SK-N-SH treated with all-trans-retinoic acid at 6 μM for 48 hours (cell line): Measurements from ENCODE around the gene ZNF710.

ENCODE experiments used
- CSDC2 ChIP-seq: fragments of 250-450 bp; sonication (Bioruptor Pico); IDR thresholded peaks from 2 replicates; pipeline ENCODE4 v1.5.0; 2020; ENCODE audit warnings: mild to moderate bottlenecking, moderate library complexity
- GLIS3 ChIP-seq: fragments of 250-450 bp; sonication (Bioruptor Pico); IDR thresholded peaks from 2 replicates; pipeline ENCODE4 v1.5.0; 2020; ENCODE audit warnings: mild to moderate bottlenecking, moderate library complexity
- PPARA ChIP-seq: fragments of 250-450 bp; sonication (Bioruptor Pico); IDR thresholded peaks from 2 replicates; pipeline ENCODE4 v1.5.0; 2020; ENCODE audit warnings: mild to moderate bottlenecking, borderline replicate concordance
- RARB ChIP-seq: fragments of 250-450 bp; sonication (Bioruptor Pico); IDR thresholded peaks from 2 replicates; pipeline ENCODE4 v1.8.0; 2021; ENCODE audit warnings: mild to moderate bottlenecking, moderate library complexity
- SNAI2 ChIP-seq: fragments of 250-450 bp; sonication (Bioruptor Pico); IDR thresholded peaks from 2 replicates; pipeline ENCODE4 v1.5.0; 2020; ENCODE audit warnings: mild to moderate bottlenecking, moderate library complexity
- ZFP30 ChIP-seq: fragments of 450-650 bp; formaldehyde crosslinking; IDR thresholded peaks from 2 replicates; pipeline ENCODE4 v1.5.0; 2022; ENCODE audit warnings: mild to moderate bottlenecking, moderate library complexity
- TF ChIP-seq, protein P1 (sequence below): fragments of 250-450 bp; sonication (Bioruptor Pico); IDR thresholded peaks from 2 replicates; pipeline ENCODE4 v1.8.0; 2020; ENCODE audit warnings: mild to moderate bottlenecking, moderate library complexity, borderline replicate concordance

DNA sequence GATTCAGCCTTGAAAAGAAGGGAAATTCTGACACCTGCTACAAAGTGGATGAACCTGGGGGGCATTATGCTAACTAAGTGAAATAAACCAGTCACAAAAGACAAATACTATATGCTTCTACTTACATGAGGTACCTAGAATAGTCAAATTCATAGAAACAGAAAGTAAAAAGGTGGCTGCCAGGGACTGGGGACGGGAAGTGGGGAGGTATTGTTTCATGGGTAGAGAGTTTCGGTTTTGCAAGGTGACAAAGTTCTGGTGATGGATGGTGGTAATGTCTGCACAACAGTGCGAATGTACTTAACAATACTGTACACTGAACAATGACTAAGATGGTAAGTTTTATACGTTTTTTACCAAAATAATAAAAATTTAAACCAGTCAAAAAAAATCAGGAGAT, 96.4 kb downstream of the ZNF710 start:
- TF ChIP-seq RARB (CRISPR knock-in tag), result no peak
- no peak for TF ChIP-seq PPARA (CRISPR knock-in tag)
- TF ChIP-seq, protein P1, sequence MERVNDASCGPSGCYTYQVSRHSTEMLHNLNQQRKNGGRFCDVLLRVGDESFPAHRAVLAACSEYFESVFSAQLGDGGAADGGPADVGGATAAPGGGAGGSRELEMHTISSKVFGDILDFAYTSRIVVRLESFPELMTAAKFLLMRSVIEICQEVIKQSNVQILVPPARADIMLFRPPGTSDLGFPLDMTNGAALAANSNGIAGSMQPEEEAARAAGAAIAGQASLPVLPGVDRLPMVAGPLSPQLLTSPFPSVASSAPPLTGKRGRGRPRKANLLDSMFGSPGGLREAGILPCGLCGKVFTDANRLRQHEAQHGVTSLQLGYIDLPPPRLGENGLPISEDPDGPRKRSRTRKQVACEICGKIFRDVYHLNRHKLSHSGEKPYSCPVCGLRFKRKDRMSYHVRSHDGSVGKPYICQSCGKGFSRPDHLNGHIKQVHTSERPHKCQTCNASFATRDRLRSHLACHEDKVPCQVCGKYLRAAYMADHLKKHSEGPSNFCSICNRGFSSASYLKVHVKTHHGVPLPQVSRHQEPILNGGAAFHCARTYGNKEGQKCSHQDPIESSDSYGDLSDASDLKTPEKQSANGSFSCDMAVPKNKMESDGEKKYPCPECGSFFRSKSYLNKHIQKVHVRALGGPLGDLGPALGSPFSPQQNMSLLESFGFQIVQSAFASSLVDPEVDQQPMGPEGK (CRISPR knock-in tag), result no peak
- TF ChIP-seq CSDC2 (CRISPR knock-in tag), result no peak
- TF ChIP-seq ZFP30 (CRISPR knock-in tag), result no peak
- TF ChIP-seq SNAI2, result no peak
- TF ChIP-seq GLIS3 (CRISPR knock-in tag), result no peak
